ENCODE results near the gene CARNS1.
"Not testable (repeated sequence)": the region's sequence is repeated elsewhere in the genome, so short reads cannot be mapped to it uniquely, and the experiment has no call there.

The CARNS1 gene

DNA sequence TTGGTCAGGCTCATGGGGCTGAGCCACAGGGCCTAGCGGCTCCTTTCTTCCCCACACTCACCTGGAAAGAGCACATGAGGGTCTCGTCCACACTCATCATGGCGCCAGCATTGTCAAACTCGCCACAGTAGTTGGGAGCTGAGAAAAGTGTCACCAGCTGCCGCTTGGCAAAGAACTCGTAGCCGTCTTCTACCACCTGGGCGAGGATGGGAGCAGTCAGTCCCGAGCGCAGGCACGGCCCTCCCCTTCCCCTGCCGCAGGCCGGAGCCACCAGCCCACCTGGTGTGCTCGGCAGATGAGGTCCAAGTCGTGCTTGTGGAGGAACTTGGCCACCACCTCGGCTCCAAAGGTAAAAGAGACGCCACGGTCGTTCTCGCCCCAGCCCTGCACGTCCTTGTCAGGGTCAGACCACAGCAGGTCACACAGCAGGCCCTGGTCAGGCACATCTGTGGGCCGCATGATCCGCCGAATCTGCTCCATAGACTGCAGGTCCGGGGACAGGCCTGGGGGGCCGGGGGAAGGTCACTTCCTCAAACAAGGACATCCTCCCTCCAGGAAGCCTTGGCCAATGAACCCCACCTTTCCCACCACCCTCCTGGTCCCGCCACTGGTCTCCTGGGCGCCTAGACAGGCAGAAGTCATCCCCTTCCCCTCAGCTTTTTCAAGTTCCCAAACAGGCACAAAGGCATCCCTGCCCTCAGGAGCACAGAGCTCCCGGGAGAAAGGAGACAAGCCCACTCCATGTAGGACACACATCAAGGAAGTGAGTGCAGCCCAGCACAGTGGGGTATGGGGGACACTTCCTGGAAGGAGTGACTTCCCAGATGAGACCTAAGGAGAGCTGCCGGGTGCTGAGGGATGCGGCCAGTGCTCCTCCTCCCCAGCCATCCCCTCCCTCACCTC, 16.6 kb upstream of the CARNS1 start:
- TF ChIP-seq ZFX (IDR thresholded peaks at IDR 0.05): no peak
- TF ChIP-seq, protein P1, sequence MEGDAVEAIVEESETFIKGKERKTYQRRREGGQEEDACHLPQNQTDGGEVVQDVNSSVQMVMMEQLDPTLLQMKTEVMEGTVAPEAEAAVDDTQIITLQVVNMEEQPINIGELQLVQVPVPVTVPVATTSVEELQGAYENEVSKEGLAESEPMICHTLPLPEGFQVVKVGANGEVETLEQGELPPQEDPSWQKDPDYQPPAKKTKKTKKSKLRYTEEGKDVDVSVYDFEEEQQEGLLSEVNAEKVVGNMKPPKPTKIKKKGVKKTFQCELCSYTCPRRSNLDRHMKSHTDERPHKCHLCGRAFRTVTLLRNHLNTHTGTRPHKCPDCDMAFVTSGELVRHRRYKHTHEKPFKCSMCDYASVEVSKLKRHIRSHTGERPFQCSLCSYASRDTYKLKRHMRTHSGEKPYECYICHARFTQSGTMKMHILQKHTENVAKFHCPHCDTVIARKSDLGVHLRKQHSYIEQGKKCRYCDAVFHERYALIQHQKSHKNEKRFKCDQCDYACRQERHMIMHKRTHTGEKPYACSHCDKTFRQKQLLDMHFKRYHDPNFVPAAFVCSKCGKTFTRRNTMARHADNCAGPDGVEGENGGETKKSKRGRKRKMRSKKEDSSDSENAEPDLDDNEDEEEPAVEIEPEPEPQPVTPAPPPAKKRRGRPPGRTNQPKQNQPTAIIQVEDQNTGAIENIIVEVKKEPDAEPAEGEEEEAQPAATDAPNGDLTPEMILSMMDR (conservative IDR thresholded peaks at IDR 0.05): no peak
- no peak overlapping the region for H3K27ac ChIP-seq

DNA sequence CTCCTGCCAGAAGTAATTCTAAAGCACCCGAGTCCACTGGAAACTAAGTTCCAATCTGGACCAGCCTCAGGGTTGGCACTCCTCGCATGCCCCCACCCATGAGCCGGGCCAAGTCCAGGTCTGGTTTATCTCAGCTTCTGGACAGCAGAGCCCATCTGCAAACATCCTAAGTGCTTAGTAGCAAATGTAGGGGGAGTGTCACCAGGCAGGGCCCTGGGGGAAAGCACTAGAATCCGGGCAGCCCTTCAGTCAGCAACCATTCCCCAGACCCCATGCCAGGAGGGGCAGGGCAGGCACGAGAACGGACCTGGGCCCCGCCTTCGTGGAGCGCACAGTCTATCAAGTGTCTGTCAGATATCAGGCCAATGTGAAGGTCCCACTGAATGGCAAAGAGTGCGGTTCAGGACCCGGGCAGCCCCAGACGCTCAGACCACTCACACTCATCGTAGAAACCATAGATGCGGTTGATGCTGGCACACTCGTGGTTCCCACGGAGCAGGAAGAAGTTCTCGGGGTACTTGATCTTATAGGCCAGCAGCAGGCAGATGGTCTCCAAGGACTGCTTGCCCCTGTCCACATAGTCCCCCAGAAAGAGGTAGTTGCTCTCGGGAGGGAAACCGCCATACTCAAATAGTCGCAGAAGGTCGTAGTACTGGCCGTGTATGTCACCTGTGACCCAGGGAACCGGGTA, 15.1 kb upstream of the CARNS1 start:
- TF ChIP-seq ZFX (IDR thresholded peaks at IDR 0.05): no peak
- peak overlapping the region; percentile 95 for H3K27ac ChIP-seq

DNA sequence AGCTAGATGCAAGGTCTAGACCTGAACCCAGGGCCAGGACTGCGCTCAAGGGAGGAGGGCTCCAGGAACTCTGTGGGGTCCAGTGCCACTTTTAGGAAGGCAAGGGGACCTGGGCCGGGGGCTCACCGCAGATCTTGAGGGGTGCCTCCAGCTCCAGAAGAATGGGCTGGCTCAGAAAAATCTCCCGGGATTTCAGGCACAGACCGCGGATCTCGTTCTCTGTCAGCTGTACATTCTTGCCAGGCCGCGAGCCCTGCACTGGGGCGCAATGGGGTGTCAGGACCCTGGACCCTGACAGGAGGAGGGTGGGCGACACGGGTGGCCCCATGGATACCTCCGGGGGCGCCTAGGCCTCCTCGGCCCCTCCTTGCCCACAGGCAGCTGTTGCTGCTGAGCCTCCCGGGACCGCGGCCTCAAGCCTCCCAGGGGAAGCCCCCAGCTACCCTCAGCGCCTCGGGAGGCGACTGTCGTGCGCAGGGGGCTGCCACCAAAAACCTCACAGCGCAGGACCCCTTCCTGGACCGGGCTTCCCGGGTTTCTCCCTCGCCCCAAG, 14.5 kb upstream of the CARNS1 start:
- TF ChIP-seq ZFX (IDR thresholded peaks at IDR 0.05): peak; percentile 36; the same call in 1 of the 2 replicates
- TF ChIP-seq, protein P1 (conservative IDR thresholded peaks at IDR 0.05): no peak
- H3K27ac ChIP-seq: peak overlapping the region; percentile 95

DNA sequence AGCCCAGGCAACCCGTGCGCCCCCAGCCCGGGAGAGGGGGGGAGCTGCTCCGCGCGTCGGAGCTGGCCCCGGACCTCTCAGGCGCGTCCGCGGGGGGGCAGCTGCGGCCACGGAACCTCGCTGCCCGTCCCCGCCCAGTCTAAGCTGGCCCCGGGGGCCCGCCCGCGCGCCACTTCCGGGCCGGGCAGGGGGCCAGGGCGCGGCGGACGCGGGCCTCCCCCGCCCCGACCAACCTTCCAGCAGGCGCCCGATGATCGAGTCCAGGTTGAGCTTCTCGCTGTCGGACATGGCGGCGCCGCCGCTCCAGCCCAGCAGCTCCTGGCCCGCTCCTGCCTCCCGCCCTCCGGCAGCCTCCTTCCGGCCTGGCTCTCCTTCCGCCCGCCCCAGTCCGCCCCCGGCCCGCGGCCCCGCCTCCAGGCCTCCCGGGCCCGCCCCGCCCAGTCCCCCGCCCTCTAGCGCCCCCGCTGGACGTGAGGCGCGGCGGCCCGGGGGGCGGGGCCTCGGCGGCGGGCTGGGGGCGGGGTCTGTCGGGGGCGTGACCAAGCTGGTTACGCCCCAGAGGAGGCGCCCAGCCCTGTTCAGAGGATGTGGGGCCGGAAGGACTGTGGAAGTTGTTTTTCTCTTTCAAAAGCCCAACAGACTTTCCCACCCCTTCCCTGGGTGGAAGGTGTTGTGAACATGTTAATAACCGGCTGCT, 13.8 kb upstream of the CARNS1 start, which contains the start of gene PPP1CA:
Gene PPP1CA, minus strand, starts transcription at position 364 of the 697 bp plus-strand sequence. Its CDS starts 76 bp downstream, at position 288.
- TF ChIP-seq, protein P1 (conservative IDR thresholded peaks at IDR 0.05): peak; percentile 97
- 0 out of 2 replicates have a peak, but pooled peaks have one; percentile 17 for TF ChIP-seq ZFX (IDR thresholded peaks at IDR 0.05)
- peak within 1 kb of the TSS; percentile 95 for H3K27ac ChIP-seq

DNA sequence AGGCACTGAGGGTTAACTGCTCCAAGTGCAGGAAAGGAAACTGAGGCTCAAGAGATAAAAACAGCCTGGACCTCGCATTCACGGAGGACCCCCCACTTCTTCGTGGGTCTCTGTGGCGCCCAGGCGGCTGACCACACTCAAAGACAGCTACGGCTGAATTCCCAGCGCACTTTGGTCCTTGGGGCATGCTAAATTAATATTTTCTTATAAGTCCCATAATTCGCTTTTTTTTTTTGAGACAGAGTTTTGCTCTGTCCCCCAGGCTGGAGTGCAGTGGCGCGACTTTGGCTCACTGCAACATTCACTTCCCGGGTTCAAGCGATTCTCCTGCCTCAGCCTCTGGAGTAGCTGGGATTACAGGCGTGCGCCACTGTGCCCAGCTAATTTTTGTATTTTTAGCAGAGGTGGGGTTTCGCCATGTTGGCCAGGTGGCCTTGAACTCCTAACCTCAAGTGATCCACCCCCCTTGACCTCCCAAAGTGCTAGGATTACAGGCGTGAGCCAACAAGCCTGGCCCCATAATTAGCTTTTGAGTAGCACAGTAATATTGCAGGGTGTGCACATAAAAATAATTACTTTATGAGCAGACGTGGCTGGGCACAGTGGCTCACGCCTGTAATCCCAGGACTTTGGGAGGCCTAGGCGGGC, 13.2 kb upstream of the CARNS1 start:
- peak overlapping the region; percentile 95 for H3K27ac ChIP-seq

DNA sequence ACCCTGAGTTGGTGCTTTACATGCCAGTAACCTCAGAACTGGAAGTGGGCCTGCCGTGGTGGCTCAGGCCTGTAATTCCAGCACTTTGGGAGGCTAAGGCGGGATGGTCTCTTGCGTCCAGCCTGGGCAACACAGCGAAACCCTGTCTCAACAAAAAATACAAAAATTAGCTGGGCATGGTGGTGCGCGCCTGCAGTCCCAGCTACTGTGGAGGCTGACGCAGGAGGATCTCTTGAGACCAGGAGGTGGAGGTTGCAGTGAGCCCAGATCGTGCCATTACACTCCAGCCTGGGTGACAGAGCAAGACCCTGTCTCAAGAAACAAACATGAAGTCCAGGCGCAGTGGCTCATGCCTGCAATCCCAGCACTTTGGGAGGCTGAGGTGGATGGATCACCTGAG, 12.4 kb upstream of the CARNS1 start:
- H3K27ac ChIP-seq: not testable (repeated sequence)

DNA sequence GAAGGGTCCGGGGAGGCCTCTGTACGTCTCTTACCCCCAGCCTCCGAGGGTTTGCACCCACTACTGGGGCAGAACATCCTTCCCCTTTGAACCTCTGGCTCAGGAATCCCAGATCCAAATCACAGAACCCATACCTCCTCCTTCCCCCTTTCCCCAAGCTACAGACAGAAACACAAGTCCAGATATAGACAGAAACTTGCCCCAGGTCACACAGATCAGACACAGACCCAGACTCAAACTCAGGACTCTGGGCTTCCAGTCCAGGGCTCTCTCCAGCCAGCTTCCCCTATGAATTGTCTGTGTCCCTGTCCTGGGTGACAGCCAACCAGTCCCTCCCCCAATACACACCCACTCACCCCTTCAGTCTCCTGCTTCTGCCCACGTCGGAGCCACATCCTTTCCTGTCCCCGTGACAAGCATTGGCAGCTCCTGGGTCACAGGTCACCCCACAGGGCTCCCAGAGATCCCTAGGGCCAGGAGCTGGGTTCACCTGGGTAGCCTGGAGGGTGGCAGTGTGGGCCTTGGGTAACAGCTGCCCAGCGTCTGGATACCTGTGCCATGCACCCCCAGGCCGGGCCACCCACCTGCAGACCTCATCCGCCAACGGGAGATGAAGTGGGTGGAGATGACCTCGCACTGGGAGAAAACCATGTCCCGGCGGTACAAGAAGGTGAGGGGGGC, 10.8 kb upstream of the CARNS1 start:
- no peak overlapping the region for H3K27ac ChIP-seq
- TF ChIP-seq, protein P1 (conservative IDR thresholded peaks at IDR 0.05): no peak
- TF ChIP-seq ZFX (IDR thresholded peaks at IDR 0.05): no peak

DNA sequence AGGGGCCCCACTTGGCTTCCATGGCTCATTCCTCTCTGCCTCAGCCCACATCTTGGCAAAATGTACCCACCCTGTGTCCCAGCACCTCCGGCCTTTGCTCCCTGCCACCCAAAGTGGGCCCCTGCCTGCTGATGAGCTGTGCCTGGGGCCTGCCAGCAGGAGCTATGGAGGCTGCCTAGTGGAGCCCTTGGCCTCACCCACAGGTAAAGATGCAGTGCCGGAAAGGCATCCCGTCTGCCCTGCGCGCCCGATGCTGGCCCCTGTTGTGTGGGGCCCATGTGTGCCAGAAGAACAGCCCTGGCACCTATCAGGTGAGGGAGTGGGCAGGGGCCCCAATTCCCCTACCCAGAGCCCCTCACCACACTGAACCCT, 10.3 kb upstream of the CARNS1 start:
- TF ChIP-seq, protein P1 (conservative IDR thresholded peaks at IDR 0.05): no peak
- no peak for TF ChIP-seq ZFX (IDR thresholded peaks at IDR 0.05)
- H3K27ac ChIP-seq: no peak overlapping the region
